ENCODE results near the gene SND1. TPM values are rescaled to one million over a fixed set of nuclear protein-coding genes. Genes with fewer than 3 reads are reported as not detected.

Gene SND1
- total and polyA plus RNA-seq, 2 donors (not counting 1 experiment from before 2014, with no cell fraction given), result 44.4 to 165 TPM

DNA sequence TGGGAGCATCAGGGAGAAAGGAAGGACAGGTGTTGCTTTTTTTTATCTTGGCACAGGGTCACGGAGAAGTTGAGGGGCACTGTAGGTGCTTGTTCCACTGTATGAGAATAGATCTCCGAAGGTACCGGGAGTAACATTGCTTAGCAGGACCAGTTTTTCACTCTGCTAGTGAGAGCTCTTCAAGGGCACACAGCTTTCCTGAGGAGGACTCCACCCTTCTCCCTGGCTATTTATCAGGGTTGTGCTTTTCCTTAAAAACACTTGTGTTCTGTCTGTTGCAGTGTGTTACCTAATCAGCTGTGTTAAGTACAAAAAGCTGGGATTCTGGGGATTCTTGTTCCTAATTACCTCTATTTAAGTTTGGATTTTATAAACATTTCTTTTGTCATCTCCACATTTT, 160.5 kb downstream of the SND1 start:
- H3K9me3 ChIP-seq (ENCODE audit: control extremely low read depth in 1 of 3, control insufficient read depth in 2 of 3, insufficient read depth in 1 of 3, low read length in 2 of 3), result no peaks in the 10 kb centered on the region
- no peak overlapping the region for H3K27ac ChIP-seq (ENCODE audit: low read length in 2 of 2)
- H3K4me3 ChIP-seq (ENCODE audit: control extremely low read depth in 1 of 5, extremely low read depth in 1 of 5, insufficient read depth in 1 of 5, low read depth in 2 of 5, low read length in 4 of 5), result no peak overlapping the region
- intact Hi-C loops (cut with micrococcal nuclease), result no loop called here
- H2AFZ ChIP-seq (ENCODE audit: insufficient read depth, low read depth, low read length, poor library complexity, severe bottlenecking), result no peak overlapping the region
- WGBS (ENCODE audit: insufficient coverage), result 100% methylated on average over 3 of the region's 3 CpGs
- no peak overlapping the region for H3K9ac ChIP-seq (ENCODE audit: low read length)
- no peak for DNase-seq
- peaks cover 45% of the 10 kb centered on the region for H3K79me2 ChIP-seq (ENCODE audit: control insufficient read depth, insufficient read depth, low read length)
- no peaks in the 10 kb centered on the region for H3K4me1 ChIP-seq (ENCODE audit: control insufficient read depth in 2 of 2, insufficient read depth in 2 of 2, low read length in 2 of 2)
- no peak overlapping the region for H3K27ac Mint-ChIP-seq
- no peaks in the 10 kb centered on the region for H3K27me3 ChIP-seq (replicated peaks in 1 of 4; ENCODE audit: control extremely low read depth in 1 of 4, control insufficient read depth in 3 of 4, insufficient read depth in 4 of 4, low read length in 3 of 4)
- H3K27me3 Mint-ChIP-seq, result no peaks in the 10 kb centered on the region
- H3K4me3 Mint-ChIP-seq, result no peak overlapping the region
- H3K9me3 Mint-ChIP-seq (ENCODE audit: insufficient read depth), result no peaks in the 10 kb centered on the region
- no peak overlapping the region for H3K4me2 ChIP-seq (replicated peaks; ENCODE audit: low read depth, low read length, poor library complexity, severe bottlenecking)
- TF ChIP-seq EZH2 (IDR thresholded peaks at IDR 0.05; ENCODE audit: borderline replicate concordance, insufficient read depth, low read depth, low read length, poor library complexity, severe bottlenecking), result no peak
- TF ChIP-seq, protein P1, sequence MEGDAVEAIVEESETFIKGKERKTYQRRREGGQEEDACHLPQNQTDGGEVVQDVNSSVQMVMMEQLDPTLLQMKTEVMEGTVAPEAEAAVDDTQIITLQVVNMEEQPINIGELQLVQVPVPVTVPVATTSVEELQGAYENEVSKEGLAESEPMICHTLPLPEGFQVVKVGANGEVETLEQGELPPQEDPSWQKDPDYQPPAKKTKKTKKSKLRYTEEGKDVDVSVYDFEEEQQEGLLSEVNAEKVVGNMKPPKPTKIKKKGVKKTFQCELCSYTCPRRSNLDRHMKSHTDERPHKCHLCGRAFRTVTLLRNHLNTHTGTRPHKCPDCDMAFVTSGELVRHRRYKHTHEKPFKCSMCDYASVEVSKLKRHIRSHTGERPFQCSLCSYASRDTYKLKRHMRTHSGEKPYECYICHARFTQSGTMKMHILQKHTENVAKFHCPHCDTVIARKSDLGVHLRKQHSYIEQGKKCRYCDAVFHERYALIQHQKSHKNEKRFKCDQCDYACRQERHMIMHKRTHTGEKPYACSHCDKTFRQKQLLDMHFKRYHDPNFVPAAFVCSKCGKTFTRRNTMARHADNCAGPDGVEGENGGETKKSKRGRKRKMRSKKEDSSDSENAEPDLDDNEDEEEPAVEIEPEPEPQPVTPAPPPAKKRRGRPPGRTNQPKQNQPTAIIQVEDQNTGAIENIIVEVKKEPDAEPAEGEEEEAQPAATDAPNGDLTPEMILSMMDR (IDR thresholded peaks at IDR 0.05), result no peak
- peaks cover 3 to 10% of the 10 kb centered on the region in 2 experiments for H3K36me3 ChIP-seq (replicated peaks in 1 of 2; ENCODE audit: control extremely low read depth in 1 of 2, control insufficient read depth in 1 of 2, extremely low read depth in 1 of 2, insufficient read depth in 2 of 2, low read length in 1 of 2)
- H3K4me1 Mint-ChIP-seq, result peaks cover 12% of the 10 kb centered on the region
- POLR2A ChIA-PET, result no interaction called here
- CTCF ChIA-PET, result no interaction called here
- ATAC-seq (ENCODE audit: low read depth), result no peak
- H4K20me1 ChIP-seq (ENCODE audit: control insufficient read depth, insufficient read depth, low read length, poor library complexity, severe bottlenecking), result no peaks in the 10 kb centered on the region

DNA sequence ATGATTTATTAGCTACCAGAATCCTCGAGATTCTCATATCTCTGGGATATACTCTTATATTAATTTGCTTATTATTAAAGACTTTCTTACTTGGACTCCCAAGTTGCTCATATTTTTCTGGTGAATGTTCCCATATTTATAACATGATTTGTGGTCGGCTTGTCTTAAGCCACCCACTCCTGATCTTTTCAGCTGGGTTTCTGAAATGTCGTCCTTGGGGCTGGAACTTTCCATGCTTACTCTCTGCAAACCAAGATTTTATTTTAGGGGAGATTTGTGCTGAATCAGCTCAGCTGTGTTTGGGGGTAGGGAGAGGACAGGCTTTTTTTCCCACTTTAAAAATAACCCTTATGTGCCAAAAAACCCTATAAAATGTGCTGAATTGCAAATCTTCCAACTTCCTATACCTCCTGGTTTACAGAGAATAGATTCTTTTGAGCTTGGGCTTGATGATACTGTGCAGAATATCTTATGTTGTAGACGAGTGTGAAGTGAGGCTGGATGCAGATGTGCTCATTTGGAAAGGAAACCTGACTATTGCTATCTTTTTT, 162.1 kb downstream of the SND1 start:
- POLR2A ChIA-PET, result no interaction called here
- intact Hi-C loops (cut with micrococcal nuclease), result no loop called here
- H3K79me2 ChIP-seq (ENCODE audit: control insufficient read depth, insufficient read depth, low read length), result peaks cover 50% of the 10 kb centered on the region
- H3K27me3 ChIP-seq (replicated peaks in 1 of 4; ENCODE audit: control extremely low read depth in 1 of 4, control insufficient read depth in 3 of 4, insufficient read depth in 4 of 4, low read length in 3 of 4), result no peaks in the 10 kb centered on the region
- CTCF ChIA-PET, result no interaction called here
- H3K27ac ChIP-seq (ENCODE audit: low read length in 2 of 2), result no peak overlapping the region
- no peak overlapping the region for H3K9ac ChIP-seq (ENCODE audit: low read length)
- WGBS (ENCODE audit: insufficient coverage), result no CpG with 5 or more reads among the region's 4 CpGs
- Mint-ChIP-seq H3K4me1 (peaks cover 13% of the 10 kb centered on the region), H3K27me3 (no peaks in the 10 kb centered on the region), H3K27ac (no peak overlapping the region), H3K4me3 (no peak overlapping the region), H3K9me3 (ENCODE audit: insufficient read depth) (no peaks in the 10 kb centered on the region)
- H3K9me3 ChIP-seq (ENCODE audit: control extremely low read depth in 1 of 3, control insufficient read depth in 2 of 3, insufficient read depth in 1 of 3, low read length in 2 of 3), result no peaks in the 10 kb centered on the region
- no peaks in the 10 kb centered on the region for H3K4me1 ChIP-seq (ENCODE audit: control insufficient read depth in 2 of 2, insufficient read depth in 2 of 2, low read length in 2 of 2)
- DNase-seq (no peak), ATAC-seq (ENCODE audit: low read depth) (no peak)
- no peak overlapping the region for H3K4me3 ChIP-seq (ENCODE audit: control extremely low read depth in 1 of 5, extremely low read depth in 1 of 5, insufficient read depth in 1 of 5, low read depth in 2 of 5, low read length in 4 of 5)
- H4K20me1 ChIP-seq (ENCODE audit: control insufficient read depth, insufficient read depth, low read length, poor library complexity, severe bottlenecking), result peaks cover 4% of the 10 kb centered on the region
- H3K4me2 ChIP-seq (replicated peaks; ENCODE audit: low read depth, low read length, poor library complexity, severe bottlenecking), result no peak overlapping the region
- TF ChIP-seq, protein P1 (IDR thresholded peaks at IDR 0.05), result no peak
- TF ChIP-seq EZH2 (IDR thresholded peaks at IDR 0.05; ENCODE audit: borderline replicate concordance, insufficient read depth, low read depth, low read length, poor library complexity, severe bottlenecking), result no peak
- H3K36me3 ChIP-seq (replicated peaks in 1 of 2; ENCODE audit: control extremely low read depth in 1 of 2, control insufficient read depth in 1 of 2, extremely low read depth in 1 of 2, insufficient read depth in 2 of 2, low read length in 1 of 2), result peaks cover 0 to 5% of the 10 kb centered on the region in 2 experiments
- no peak overlapping the region for H2AFZ ChIP-seq (ENCODE audit: insufficient read depth, low read depth, low read length, poor library complexity, severe bottlenecking)

All from B cell (primary cell).